GF-D8 (cell line): ENCODE data around the gene TF.
"Not testable (repeated sequence)": the region's sequence is repeated elsewhere in the genome, so short reads cannot be mapped to it uniquely, and the experiment has no call there.

ENCODE experiments used
- DNase-seq: peaks from one replicate; lab custom pipeline; 2025; lab: John Stamatoyannopoulos, UW

TF gene

DNA sequence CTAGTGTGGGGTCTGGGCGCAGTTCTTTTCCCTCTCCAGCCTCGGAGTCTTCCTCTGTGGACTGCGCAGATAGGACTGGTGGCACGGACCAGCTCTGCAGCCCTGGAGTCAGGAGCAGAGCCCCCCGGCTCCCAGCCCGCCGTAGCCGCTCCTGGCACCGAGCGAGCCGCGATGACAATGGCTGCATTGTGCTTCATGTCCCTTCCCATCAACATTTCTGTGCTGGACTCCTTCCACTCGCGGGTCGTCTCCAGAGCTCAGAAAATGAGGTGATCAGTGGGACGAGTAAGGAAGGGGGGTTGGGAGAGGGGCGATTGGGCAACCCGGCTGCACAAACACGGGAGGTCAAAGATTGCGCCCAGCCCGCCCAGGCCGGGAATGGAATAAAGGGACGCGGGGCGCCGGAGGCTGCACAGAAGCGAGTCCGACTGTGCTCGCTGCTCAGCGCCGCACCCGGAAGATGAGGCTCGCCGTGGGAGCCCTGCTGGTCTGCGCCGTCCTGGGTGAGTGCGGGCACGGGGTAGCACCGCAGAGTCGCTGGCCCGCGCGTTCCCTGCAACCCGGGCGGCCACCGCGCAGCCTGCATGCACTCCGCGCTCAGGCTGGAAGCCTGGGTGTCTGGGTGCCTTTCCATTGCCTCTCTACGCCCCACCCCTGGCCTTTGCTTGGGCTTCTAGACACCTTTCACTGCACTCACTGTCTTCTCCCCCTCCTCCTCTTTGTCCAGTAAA lies at the start of gene TF:
TSS of gene TF (plus strand) at position 413 of the 731 bp plus-strand sequence. CDS start at position 461, 48 bp downstream.
- no peak for DNase-seq

DNA sequence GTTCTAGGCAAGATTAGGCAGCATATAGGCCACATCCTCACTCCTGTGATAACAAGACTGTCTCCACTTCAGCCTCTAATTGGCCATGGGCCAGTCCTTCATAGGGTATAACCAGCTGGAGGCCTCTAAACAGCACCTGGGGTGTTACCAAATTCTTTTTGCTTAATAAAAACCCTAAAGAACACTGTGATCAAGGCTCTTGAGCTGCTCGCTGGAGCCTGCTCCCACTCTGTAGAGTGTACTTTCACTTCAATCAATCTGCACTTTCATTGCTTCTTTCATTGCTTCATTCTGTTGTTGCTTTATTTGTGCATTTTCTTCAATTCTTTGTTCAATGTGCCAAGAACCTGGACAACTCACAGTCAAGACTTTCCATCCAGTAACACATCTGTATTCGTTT lies 48.2 kb upstream of the TF start:
- no peak for DNase-seq

DNA sequence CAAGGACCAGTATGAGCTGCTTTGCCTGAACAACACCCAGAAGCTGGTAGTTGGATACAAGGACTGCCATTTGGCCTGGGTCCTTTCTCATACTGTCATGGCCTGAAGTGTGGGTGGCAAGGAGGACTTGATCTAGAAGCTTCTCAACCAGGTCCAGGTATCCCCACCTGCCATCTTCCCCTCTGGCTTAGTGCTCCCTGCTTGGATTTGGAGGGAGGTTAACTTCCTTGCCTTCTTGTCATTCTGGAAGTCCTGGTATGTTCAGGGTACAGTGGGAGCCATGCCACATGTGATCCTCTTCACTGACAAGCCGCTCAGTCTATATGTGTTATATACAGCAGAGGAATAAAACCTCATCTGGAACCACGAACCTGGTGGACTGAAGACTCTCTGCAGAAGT lies 46.7 kb upstream of the TF start:
- no peak for DNase-seq

DNA sequence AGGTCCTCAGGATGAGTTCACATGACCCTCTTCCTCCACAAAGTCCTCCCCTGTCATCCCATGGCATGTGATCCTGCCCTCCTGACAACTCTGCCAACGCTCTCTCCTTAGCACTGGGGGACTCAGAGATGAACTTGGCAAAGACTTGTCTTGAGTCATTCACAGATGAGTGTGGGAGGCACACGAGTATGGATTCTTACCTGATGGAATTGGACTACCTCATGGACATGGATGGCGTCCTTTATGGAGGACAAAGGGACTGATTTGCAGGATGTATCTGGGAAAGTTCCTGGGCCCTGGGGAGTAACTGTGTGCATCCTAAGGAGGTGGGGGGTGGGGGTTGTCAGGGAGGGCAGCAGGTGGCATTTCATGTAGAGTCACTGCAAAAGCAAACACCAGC lies 46.3 kb upstream of the TF start:
- DNase-seq = no peak

DNA sequence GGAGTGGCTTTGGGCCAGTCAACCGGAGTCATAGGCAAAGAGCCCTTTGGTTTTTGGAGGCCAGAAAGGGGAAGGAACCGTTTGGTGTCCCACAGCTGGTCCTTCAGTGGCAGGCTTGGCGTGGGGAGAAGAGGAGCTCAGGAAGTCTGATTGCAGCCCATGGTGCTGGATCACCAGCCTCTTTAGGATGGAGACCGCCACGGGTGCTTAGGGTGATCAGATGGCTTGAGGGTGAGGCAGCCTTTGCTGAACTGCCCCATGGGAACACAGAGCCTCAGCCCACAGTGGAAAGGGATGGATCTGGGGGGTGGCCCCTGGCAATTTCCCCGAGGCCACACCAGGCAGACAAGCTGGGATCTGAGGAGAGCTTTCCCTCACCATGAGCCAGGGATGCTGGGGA lies 45.8 kb upstream of the TF start:
- no peak for DNase-seq

DNA sequence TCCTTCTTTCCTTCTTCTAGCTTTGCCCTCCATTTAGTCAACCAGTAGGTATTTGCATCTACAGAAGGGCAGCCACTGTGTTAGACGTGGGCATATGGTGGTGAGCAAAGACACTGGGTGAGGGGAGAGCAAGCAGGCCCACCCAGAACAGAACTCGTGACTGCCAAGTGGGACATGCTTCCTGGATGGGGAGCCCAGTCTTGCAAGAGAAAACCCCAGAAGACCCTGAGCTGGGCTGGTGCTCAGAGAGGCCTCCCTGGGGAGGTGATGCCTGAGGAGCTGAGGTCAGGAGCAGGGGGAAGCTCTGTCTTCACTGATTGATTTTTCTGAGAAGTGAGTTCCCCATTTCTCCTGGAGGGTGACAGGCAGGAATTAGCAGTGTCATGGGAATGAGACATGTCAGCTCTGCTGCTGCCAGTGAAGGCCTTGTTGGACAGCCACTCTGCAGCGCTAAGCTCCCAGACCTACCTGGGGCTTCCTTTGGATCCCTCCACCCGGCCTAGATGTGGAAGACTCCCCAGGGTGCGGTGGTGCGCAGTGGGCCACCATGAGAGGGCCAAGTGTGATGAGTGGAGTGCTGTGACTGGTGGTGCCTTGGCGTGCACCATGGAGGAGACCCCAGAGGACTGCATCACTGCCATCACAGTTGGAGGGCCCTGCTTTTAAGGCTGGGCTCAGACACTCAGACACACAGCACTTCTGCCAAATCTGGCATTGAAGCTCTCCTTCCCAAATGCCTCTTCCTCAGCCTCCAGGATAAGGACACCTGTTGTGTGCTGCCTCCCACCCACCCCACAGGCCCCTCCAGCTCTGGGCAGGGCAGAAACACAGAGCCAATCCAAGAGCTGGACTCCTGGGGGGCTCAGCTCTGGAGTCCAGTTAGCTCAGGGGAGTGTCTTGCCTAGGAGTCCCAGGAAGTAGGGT lies 44.5 kb upstream of the TF start:
- DNase-seq = no peak

DNA sequence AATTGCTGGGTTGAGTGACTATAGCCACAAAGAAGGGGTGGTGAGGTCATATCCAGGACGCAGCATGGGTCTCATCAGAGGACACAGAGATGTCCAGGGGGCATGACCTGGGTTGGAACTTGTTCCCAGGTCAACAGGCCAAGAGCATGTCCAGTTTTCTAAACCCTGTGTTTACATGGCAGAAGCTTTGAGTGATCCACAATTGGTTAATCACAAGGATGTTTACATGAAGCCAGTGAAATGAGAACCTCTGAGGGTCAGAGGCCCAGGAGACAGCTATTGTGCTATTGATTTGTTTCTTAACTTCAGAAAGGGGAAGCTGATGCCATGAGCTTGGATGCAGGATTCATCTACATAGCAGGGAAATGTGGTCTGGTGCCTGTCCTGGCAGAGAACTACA lies 42.3 kb upstream of the TF start:
- DNase-seq = no peak

DNA sequence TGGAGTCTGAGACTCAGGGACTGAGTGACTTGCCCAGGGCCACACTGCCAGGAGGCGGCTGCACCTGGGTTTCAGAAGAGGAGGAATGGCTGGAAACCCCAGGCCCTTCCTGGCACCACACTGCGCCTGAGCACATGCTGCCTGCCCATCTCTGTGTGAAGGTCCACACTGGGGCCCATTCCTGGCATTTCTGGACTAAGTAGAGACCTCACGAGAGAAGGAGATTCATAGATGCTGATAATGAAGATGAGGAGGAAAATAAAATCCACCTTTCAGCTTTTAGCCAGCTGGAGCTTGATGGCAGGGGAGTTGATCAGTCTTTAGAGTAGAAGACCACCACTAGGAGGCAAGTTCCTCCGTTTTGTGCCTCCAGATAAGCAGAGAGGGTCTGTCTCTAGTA lies 40.2 kb upstream of the TF start:
- no peak for DNase-seq

DNA sequence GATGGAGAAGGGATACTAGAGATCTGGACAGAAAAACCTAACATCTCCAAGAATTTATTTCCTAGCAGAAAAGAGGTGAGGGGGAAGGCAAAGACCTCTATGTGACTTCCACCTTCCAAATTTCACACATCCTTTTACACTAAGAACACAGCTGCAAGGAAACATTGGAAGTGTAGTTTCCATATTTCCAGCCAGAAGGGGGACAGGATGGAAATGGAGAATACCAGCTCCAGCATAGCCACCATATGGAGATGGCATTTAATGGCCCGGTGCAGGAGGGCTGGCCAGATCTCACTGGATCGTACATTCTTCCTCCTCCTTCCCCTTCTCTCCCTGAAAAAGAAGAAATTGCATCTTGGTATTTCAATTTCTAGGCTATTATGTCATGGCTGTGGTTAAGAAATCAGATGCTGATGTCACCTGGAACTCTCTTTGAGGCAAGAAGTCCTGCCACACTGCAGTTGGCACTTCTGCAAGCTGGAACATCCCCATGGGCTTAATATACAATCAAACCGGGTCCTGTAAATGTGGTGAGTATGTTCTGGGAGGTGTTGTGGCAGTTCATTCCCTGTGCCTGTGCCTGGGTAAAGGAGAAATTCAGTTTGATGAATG lies 36.9 kb upstream of the TF start:
- DNase-seq = no peak

DNA sequence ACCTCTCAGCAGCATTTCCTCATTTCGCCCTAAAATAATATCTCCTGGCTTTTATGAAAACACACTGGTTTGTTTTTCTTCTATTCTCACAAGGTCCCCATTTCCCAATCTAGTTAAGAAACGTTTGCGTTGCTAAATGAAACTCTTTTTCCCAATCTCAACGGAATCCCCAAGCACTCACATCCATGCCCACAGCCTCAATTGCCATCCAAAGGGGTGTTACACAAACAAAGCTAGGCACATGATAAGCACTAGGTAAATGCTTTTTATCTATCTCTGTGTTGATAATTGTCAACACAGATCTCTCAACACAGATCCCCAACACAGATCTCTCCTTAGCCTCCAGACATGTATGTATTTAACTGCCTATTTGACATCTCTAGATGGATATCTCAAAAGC lies 35.2 kb upstream of the TF start:
- no peak for DNase-seq

DNA sequence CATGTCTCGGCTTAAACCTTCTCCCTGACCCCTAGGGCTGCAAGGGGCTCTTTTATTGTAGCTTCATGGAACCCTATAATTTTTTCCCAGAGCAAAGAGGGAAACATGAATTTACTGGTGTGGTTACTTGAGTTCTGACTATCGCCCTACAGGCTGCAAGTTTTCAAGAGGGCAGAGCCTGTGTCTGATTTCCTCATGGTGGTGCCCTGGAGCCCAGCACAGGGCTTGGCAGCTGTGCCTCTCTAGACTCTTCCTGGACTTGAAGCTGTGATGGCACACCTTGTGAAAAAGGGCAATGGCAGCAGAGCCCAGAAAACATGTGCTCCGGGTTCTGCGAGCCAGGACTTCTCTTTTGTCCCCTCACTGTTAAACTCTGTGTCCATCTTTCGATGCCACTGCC lies 34.2 kb upstream of the TF start:
- DNase-seq = no peak

DNA sequence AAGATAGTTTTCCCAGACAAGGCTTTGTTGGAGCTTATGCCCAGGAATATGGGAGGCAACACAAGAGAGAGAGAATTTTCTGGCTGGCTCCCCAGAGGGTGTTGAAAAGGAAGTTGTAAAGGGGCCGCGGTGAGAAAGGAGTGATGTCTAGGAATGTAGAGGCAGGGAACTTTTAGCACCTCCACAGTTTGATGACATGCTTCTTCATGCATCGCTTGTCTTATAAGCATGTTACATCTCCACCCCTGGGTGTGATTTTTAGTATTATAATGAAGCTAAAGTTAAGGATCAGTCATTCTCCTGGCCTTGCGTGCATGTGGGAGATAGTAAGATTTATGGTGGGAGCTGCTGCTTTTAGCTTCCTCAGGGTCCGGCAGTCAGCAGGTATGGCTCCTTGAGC lies 32.8 kb upstream of the TF start:
- no peak for DNase-seq

DNA sequence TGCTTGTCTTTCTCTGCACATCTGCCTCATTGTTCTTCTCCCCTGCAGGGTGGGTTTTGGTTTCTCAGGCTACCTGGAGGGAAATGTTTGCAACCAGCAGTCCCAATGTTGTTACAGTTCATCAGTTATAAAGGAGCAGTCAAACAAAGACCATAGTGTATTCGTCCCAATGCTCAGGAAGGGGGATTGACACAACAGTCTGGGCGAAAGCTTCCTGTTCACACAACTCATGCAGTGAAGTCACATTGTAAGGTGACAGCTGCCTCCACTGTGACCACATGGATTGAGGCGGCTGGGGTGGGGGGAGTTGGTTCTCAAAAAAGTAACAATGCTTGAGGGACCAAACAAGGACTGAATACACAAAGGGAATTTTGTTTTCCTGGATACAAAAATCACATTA lies 28.8 kb upstream of the TF start:
- no peak for DNase-seq

DNA sequence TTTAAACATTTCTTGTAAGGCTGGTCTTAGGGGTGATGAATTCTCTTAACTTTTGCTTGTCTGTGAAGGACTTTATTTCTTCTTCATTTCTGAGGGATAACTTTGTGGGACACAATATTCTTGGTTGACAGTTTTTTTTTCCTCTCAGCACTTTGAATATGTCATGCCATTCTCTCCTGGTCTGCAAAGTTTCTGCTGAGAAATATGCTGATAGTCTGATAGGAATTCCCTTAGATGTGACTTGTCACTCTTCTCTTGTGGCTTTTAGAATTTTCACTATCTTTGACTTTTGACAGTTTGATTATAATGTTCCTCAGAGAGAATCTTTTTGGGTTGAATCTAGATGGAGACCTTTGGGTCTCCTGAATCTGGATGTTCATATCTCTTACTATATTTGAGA lies 23.3 kb upstream of the TF start:
- no peak for DNase-seq

DNA sequence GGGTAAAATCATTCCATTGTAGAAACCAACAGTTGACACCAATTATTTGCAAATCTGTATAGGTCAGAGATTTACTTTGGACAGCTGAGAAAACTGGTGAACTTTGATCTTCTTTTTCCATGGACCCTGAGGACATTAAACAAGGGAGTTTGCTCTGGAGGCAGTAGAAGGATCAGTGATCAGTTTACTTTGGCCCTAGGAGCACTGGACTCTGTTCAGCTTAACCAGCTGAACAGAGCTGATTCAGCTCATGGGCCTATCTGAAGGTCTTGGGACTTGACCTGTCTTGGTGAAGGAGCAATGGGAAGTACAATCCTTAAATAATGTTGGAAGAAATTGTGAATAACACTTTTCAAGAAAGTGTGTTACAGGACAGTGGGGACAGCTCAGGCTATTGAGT lies 15.2 kb upstream of the TF start:
- DNase-seq = no peak

DNA sequence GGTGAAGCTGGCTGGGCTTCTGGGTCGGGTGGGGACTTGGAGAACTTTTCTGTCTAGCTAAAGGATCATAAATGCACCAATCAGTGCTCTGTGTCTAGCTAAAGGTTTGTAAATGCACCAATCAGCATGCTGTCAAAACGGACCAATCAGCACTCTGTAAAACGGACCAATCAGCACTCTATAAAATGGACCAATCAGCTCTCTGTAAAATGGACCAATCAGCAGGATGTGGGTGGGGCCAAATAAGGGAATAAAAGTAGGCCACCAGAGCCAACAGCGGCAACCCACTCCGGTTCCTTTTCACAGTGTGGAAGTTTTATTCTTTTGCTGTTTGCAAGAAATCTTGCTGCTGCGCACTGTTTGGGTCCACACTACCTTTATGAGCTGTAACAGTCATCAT lies 14.0 kb upstream of the TF start:
- DNase-seq = not testable (repeated sequence)

DNA sequence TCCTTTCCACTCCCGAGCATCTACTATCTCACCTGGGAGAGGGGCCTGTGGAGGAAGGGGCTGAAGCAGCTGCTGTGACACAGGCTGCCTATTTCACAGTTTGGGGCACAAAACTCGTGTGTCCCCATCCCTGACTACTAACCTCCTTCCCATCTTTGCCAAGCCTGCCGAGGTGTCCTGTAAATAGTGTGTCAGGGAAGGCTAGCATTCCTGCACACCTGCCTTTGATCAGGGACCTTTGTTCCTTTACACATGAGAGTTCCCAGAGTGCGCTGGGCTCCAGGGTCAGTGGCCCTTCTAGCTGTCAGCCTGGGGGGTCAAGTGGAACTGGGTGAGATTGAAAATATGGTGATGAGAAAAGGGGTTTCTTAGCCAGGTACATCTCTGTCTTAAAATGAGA lies 13.0 kb upstream of the TF start:
- DNase-seq = no peak

DNA sequence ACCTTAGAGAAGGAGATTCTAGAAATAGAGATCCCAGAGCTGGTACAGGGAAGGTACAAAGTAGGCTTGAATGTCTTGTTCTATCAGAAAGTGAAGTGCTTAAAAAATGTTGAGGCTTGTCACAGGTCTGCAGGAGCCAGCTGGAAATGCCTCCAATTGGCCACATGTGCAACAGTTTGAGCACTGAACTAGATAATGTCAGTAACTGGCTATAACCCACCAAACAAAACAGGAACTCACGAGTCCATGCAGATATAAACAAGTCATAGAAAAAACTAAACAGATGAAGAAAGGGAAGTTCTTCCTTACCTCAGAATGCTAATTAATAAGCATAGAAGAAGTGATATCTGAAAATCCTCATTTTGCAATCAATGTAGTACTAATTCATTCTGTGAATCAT lies 11.9 kb upstream of the TF start:
- DNase-seq = no peak

DNA sequence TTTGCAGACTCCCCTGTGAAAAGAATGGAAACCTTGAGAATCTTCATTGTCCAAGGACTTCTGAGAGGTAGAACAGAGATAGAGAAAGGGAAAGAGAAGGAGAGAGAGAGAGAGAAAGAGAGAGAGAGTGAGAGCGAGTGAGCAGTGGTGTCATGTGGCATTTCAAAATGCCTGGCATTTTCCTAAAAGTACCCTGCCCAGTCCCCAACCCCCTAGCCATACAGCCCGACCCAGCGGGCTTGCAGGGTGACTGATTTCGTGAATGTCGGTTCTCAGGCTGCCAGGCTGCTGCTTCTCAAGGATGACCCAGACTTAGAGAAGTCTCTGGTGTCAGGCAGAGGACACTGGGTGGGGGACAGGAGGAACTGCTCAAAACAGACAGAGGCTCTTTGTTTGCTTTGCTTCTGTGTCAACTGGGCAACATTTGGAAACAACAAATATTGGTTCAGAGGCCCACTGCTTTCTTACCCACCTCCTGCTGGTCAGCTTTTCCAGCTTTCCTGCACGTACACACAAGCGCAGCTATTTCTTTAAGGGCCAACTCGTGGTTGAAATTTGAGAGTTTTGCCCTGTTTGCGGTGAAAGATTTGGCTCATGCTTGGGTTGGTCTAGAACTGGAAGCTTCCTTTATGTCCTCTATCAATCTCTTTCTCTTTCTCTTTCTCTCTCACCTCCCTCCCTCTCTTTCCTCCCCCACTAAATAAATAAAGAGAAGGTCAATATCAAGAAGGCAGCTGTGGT lies 3.7 kb upstream of the TF start:
- no peak for DNase-seq

DNA sequence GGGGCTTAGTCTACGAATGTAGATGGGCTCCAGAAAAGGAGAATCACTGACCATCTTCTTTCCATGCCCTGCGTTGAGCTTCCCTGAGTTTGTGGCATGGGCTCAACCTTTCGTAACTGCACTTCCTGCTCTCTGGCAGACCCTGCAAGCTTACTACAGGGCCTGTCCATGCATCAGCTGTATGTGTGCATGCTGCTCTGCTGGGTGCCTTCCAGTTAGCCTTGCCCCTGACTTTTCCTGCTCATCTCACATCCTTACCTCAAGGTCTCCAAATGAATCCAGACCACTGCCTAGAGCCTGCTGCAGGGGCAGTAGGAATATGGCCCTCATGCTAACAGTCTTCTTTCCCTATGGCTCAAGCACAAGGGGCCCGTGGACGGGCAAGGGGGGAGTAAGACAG lies 2.0 kb upstream of the TF start:
- no peak for DNase-seq

DNA sequence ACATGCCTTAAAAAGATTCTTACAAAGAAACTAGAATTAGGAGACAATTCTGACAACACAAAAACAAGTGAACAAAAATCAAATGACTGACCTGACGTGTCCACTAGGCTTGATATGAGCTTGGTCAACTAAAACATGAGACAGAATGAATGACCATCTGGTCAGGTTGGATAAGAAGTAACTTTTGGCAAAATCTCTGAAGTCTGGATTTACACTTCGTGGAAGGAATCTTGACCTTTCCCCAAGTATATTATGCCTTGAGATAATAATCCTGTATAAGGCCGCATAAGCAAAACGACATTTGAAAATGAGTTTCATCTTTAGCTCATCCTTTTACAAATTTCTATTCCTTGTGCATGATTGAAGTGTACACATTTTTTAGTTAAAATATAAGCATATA lies 1.1 kb upstream of the TF start:
- DNase-seq = no peak

DNA sequence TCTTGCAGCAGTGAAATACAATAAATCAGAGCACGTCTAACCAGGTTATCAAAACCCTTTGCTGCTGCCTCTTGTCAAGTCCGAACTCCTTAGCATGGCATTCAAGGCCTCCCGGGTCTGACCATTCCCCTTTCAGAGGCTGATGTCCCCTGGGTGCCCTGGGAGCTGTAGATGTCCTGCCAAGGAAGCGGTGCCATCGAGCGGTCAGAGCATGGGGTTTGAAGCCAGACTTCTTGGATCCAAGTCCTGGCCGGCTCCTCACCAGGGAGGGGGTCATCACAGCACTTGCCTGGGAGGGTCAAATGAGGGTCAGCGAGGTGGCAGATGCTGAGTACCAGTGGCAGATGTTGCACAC lies 496 bp downstream of the TF start:
- DNase-seq = no peak

DNA sequence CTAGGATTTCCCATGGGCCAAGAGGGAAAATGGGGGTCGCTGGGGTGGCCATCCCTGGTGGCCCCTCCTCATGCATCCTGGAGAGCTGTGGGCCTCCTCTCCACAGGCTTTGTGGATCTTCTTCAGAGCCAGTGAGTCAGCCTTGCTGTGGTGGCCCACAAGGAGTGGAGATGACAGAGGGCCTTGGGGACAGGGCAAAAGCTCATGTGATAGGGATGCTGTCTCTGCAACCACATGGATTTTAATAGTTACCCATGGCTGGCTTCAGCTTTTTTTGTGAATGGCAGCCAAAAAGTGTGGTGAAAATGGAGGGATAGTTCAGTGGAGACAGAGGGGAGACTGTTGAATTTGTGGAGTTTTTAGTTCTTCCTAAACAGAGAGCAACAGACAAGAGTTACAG lies 1.2 kb downstream of the TF start:
- no peak for DNase-seq
